GM18517 (cell line): ENCODE data around the gene MICALL1.
"Not testable (repeated sequence)": the region's sequence is repeated elsewhere in the genome, so short reads cannot be mapped to it uniquely, and the experiment has no call there.

Source experiments
- ATAC-seq: cut with Tn5 transposase; IDR thresholded peaks from one replicate; pipeline ENCODE4 v1.9.1; 2021; ENCODE audit warnings: mild to moderate bottlenecking, moderate library complexity; ENCODE audit not compliant: unreplicated experiment

The MICALL1 gene

DNA sequence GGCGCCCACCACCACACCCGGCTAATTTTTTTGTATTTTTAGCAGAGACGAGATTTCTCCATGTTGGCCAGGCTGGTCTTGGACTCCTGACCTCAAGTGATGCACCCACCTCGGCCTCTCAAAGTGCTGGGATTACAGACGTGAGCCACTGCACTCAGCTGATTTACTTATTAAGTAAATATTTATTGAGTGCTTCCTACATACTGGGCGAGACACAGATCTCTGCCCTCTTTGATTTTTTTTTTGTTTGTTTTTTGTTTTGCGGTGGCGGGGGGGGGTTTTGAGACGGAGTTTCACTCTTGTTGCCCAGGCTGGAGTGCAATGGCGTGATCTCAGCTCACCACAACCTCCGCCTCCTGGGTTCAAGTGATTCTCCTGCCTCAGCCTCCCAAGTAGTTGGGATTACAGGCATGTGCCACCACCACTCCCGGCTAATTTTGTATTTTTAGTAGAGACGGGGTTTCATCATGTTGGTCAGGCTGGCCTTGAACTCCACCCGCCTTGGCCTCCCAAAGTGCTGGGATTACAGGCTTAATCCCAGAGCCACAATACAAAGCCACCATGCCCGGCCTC, 49.8 kb downstream of the MICALL1 start:
- ATAC-seq: not testable (repeated sequence)

DNA sequence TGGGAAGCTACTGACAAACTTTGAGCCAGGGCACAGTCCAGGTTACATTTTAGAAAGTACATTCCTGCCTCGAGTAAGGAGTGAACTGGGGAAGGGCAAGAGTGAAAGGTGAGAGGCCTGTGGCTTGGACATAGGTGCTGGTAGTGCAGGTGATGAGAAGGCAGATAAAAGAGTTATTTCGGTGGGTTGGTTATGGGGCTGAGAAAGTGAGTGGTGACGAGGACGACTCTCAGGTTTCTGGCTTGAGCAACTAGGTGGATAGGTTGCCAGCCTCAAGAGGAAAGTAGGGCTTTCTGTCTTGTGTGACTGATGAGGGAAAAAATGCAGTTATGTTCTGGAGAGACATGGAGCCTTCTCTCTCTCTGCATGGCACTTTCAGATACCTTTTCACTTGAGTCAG, 51.1 kb downstream of the MICALL1 start:
- ATAC-seq: no peak

DNA sequence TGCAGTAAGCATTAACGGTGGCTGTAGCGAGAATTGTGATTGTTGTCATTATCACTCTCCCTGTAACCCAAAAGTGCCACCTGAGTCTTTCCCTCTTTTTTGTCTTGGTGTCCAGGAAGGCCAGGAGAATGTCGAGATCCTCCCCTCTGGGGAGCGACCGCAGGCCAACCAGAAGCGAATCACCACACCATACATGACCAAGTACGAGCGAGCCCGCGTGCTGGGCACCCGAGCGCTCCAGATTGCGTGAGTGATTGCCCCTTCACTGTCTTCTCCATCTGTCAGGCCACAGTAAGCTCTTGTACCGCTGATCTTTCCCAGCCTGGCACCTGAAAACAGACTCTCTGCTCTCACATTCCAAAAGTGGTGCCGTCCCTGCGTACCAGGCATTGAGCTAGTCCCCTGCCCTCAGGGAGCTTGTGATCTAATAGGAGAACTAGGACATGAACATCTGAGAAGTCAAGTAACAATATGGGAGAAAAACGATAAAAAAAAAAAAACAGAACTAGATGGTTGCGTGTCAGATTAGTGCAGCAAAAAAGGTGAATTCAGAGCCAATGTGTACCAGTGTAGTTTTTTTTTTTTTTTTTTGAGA, 53.2 kb downstream of the MICALL1 start:
- no peak for ATAC-seq

DNA sequence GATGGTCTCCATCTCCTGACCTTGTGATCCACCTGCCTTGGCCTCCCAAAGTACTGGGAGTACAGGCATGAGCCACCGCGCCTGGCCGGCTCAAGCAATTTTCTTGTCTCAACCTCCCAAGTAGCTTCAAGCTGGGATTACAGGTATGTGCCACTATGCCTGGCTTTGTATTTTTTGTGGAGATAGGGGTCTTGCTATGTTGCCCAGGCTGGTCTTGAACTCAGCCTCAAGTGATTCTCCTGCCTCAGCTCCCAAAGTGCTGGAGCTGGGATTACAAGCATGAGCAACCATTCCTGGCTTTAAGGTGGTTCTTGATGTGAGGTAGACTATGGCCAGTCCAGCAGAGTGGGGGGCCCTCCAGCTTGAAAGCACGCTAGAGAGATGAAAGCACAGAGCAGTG, 55.0 kb downstream of the MICALL1 start:
- no peak for ATAC-seq

DNA sequence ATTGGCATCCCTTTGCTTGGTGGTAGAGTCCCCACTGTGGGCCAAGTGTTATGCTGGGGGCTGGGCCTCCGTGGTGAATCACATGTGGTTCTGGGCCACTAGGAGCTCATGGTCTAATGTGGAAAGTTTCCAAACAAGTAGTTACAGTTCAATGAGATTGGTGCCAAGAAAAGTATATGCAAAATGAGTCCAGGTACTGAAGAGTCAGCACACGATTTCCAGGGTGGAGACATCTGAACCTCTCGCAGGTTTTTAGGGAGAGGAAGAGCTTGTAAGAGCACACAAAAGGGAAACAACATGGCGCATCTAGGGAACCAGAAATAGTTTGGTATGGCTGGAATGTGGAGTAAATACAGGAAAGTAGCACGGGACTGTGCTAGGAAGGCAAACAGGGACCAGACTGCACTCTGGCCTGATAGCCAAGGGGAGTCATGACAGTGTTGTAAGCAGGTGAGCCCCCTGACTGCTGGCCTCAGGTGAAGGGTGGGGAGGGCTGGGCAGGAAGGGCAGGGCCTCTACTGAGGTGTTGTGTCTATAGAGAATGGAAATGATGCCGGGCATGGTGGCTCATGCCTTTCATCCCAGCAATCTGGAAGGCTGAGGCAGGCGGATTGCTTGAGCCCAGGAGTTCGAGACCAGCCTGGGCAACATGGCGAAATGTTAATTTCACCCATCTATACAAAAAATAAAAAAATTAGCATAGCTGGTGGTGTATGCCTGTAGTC, 60.0 kb downstream of the MICALL1 start:
- no peak for ATAC-seq

DNA sequence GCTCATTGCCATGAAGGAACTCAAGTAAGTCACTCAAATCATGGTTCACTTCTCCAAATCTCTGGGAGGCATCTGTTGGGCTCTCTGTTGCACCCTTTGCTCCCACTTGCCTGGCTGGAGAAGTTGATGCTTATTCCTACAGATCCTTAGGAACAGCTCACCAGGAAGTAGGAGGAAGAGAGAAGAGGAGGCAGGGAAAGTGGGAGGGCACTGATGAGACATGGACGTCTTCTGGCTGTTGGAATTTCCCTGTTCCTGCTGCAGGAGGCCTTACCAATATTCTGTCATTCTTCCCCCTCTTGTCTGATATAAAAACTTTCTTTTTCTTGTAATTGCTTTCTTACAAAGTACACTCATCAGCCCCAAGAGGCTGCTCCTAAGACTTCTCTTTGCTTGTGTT, 61.0 kb downstream of the MICALL1 start:
- no peak for ATAC-seq

DNA sequence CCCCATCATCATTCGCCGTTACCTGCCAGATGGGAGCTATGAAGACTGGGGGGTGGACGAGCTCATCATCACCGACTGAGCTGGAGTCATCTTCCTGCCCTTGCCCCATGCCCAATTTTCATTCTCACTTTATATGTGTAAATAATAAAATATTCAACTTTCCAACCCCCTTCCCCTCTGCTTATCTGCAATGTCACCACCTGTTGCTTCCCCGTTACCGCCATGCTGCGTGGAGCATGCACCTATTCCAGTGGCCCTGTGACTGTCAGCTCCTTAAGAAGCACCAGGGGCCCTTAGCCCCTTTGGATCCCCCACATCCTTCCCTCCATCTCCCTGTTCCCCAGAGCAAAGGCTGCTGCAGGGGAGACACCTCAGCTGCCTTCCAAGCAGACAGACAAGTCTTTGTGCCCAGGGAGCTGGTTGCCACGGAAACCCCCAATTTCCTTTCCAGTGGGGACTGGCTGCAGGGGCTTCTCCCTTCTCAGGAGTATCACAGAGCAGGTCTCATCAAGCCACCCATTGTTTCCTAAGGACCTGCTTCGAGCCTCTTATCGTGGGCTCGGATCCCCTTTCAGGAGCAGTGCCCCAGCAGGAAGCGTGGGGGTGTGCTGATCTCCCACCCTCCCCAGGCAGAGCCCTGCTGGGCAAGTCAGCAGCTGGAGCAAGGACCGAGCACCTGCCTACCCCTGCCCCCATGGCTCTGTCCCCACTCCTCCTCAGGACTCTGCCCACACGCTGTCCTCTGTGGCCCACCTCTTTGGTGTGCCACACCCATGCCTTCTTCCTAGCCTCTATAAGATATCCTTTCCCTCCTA, 61.7 kb downstream of the MICALL1 start:
- no peak for ATAC-seq

DNA sequence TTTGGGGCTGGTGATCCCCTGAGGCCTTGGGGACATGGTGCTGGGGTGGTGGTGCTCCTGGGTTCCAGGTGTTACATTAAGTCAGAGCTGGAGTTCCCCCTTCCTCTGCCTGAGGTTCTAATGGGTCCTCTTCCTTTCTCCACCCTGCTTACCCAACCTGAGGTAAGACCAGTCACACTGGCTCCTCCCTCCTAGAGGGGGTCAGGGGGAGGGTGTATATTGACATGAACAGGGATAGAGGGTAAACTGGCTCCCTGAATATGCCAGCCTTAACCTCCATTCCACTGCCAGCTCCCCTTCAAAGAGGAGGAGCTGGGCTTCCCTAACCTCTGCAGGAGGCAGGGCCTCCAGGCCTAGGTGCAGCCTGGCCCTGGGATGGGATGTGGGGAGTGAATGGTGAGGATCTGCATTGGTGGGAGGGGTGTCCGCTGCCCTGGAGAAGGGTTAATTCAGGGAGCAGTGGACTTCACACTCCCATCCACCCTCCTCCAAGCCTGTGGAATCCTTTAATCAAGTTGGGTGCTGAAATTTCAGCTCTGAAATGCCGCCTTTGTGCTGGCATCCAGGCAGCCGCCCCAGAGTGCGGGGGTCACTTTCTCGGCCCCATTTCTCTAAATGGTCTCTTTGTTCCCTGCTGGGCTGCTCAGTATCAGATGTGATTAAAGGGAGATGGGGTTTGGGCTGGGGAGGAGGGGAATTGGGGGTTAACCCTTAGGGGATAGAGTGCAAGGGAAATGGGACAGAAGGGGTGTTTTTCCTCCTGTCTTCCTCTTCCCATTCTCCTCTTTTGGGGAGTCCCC, 62.6 kb downstream of the MICALL1 start:
- no peak for ATAC-seq

DNA sequence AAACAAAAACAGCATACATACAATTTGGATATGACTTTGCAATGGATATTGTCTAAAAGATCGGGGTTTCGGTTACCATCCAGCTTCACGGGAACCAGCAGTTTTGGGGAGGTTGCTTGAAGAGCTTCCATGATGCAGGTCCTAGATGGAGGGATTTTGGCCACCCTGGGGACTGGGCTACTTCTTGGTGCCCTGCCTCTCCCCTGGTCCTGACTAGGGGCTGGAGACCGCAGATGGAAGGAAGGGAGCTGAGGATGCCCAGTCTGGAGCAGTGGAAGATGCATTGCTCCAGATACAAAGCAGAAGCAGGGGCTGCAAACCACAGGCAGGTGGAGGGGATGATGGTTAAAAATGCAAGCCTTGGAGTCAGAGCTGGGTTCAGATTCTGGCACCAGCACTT, 64.8 kb downstream of the MICALL1 start:
- no peak for ATAC-seq

DNA sequence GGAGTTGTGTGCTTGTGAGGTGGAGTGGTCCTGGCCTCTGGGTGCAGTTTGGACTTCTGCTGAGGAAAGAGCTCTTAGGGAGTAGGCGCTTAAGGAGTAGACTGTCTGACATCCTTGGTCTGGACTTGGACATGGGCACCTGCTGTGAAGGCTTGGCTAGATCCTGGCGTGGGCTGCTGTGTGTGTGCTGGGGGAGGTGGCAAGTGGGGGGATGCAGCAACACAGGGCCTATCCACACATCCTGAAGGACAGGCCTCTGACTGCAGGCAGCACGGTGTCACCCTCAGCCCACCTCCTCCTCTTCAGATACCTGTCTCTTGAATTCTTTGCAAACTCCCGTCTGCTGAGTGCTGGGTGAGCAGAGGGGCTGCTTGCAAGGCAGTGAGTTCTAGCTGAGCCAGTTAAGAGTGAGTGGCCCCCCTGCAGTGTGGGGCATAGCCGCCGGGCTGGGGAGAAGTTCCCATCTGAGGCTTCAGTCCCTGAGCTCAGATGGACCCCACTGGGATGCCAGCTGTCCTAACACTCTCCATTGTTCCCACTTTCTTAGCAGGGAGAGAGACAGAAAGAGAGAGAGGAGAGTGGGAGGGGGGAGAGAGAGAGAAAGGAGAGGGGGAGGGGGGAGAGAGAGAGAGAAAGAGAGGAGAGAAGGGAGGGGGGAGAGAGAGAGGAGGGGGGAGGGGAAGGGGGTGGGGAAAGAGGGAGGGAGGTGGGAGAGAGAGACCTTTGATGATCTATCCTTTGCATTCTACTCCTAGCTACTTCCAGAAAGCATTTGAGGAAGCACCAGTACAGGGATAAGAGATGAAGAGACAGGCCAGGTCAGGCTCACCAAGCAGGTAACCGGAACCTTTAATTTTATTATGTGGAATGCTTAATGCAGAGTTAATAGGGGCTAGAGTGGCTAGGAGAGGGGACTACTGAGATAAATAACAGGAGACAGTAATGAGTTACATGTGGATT, 65.7 kb downstream of the MICALL1 start:
- no peak for ATAC-seq

DNA sequence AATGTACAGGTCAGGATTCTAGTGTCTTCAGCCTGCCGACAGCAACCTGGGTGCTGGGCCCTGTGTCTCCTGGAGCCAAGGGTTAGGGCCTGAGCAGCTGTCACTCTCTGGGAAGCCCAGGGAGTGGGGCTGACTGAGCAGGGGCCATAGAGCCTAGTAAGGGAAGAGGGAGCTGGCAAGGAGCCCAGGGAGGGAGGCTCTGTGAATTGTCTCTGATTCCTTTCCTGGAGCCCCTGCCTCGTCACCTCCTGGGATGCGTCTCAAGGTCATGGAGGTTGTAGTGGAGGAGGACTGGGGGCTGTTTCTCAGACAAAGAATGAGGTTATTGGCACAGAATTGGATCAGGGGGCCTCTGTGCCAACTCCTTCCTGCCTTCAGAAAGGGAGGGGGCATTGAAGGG, 66.4 kb downstream of the MICALL1 start:
- no peak for ATAC-seq

DNA sequence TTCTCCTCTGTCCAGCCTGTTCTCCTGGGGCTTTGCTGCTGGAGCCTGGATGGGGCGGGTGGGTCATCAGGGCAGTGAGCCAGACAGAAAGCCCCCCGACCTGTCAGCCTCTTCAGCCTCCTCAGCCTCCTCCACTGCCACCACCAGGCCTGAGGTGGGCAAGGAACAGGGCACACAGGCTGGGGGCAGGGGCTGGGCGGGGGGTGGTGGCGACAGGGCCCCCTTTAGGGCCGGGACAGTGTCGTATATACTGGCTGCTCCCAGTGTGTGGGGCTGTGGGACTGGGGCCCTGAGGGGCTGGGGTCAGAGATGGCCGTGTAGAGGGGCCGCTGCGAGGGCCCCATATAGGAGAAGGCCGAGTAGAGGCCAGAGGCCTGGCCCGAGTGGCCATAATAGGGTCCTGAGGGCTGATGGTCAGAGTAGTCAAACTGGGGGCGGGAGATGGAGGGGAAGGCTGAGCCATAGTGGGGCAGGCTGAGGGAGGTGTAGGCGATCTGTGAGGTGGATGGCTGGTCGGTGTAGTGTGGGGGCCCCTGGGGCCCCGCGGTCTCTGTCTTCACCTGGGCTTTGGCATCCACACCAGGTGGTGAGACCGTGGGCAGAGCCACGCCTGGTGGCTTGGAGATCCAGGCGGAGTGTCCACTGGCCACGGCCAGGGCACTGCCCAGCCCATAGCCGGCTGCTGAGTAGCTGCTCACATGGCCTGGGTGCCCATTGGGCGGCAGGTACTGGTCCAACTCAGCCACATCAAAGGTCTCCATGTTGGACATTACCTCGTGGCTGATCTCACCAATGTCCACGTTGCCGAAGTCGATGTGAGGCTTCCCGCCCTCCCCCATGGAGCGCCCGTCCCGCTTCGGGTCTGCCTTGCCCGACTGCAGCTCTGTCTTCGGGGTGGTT, 67.4 kb downstream of the MICALL1 start:
- ATAC-seq: no peak

DNA sequence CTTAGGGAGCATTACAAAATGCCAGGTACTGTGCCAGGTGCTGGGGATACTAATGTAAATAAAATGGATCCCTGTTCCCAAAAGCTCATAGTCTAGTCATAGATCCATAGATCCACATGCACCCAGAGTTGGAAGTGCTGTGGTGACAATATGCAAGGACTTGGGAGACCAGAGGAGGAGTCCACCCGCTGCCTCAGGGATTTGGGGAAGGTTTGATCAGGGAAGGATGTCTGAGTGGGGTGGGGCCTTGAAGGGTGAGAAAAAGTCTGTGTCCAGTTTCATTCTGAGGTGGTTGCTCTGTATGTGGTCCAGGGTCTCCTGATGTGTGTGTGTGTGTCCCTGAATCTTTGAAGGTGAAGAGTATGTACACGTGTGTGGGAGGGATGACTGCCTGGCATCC, 69.1 kb downstream of the MICALL1 start:
- no peak for ATAC-seq

DNA sequence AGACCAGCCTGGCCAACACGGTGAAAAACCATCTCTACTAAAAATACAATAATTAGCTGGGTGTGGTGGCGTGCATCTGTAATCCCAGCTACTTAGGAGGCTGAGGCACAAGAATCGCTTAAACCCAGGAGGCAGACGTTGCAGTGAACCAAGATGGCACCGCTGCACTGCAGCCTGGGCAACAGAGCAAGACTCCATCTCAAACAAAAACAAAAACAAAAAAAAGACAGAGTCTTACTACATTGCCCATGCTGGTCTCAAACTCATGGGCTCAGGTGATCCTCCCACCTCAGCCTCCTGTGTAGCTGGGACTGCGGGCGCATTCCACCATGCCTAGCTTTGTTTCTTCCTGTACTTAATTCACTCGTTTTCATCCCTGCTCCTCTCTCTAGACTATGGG, 69.9 kb downstream of the MICALL1 start:
- not testable (repeated sequence) for ATAC-seq

DNA sequence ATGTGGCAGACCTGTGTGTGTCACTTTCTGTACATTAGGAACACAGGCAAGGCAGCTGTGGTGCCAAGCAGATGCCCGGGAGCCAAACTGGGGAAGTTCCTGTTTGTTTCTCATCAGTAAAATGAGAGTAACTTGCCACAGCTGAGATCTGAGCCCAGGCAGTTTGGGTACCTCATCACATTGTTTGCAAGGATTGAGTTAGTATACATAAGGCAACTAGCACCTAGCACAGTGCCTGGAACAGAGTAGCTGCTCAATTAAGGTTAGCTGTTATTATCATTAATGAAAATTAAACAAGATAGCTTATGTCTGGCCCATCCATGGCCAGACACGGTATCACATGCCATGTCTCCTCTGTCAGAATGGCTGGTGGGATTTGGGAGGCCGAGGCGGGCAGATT, 70.5 kb downstream of the MICALL1 start:
- ATAC-seq: no peak

DNA sequence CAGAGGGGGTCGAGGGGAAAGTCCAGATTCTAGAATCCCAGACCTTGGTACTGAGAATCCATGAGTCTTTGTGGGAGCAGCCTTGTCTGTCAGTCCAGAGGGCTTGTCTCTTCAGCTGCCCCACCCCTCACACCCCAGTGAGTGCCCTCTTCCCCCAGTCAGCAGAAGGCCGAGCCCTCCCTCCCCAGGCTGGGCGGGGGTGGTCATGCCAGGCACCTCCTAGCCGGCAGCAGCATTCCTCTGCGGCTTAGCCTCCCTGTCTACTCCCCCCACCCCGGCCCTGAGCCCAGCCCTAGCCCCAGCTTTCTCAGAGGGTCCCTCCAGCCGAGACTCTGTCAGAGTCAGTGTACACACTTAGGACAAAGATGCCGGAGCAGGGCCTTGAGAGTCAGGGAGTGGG, 73.7 kb downstream of the MICALL1 start:
- no peak for ATAC-seq

DNA sequence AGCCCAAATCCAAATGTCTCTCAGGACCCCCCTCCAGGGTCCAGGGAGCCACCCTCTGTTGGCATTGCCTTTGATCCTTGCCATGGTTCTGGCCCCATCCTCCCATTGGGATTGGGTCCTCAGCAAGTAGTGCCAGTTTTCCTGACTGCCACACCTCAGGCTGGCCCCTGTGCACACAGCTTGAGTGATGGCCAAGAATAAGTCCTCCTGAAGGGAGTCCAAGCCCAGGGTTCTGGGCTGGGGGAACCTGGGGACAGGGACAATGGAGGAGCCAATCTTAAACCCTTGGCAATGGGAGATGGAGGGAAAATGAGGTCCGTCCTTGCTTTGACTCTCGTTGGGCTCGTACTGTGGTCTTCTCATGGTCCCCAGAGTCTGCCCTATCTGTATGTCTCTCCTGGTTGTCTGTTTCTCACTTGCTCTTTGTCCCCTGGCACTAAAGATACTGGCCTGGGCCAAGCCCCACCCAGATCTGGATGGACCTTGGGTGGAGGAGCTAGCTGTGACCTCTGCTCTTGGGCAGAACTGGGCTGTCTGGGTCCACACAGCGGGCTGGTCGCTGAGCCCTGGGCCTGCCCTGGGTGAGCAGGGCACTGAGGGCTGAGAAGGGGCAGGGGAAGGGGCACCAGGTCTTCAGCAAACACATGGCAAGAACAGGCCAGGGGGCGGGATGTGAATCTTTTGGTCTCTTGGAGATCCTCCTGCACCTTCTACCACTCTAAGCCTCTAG, 75.3 kb downstream of the MICALL1 start:
- no peak for ATAC-seq

DNA sequence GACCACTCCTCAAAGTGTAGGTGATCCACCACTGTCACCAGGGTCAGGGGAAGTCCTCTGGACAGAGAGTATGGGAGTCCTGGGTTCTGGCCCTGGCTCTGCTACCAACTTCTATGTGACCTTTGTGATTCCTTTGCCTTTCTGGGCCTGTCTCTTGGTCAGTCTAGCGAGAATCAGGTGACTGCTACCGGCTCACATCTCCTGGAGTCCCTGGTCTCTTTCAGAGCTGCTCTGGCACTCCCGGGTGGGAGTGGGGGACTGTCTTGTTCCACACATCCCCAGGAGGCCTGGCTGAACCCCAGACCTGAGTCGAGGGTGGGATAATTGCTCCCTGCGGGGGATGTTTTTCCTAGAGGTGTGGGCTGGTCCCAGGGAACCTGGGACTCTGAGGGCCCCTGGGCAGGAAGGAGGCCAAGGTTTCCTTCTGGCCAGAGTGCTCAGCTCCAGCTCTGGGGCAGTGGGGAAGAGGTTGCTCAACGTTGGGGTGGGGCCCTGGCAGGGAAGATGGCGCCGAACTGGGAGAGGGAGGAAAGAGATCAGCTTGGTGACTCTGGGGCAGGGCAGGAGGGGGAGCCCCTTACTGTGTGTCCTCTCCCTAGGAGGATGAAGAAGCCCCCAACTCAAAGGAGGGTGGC, 76.2 kb downstream of the MICALL1 start:
- no peak for ATAC-seq
